SU-DHL-6 (cell line): ENCODE results near the gene PMM2.

Experiments used
- H2AFZ ChIP-seq: fragments of 200-600 bp; sonication (generic); 2 replicates; pipeline ENCODE4 v1.6.1; 2014; ENCODE audit warnings: low read depth, mild to moderate bottlenecking, moderate library complexity, mixed read lengths, antibody characterized with exemption, low read length; ENCODE audit not compliant: severe bottlenecking
- H3F3A ChIP-seq: fragments of 200-600 bp; shearing (Covaris generic); 2 replicates; pipeline ENCODE4 v1.6.0; 2016; ENCODE audit warnings: antibody characterized with exemption, mild to moderate bottlenecking; ENCODE audit not compliant: insufficient read depth
- H3K27ac ChIP-seq: fragments of 200-600 bp; sonication (generic); 2 replicates; pipeline ENCODE4 v1.5.1; 2016; ENCODE audit warnings: low read depth, mild to moderate bottlenecking, low read length, moderate library complexity, mixed read lengths
- H3K27me3 ChIP-seq: fragments of 200-600 bp; sonication (generic), shearing (Covaris generic); 2 replicates; pipeline ENCODE4 v1.6.0; 2014; ENCODE audit warnings: mild to moderate bottlenecking, low read length
- H3K36me3 ChIP-seq: fragments of 200-600 bp; sonication (generic); 2 replicates; pipeline ENCODE4 v1.6.1; 2014; ENCODE audit warnings: mild to moderate bottlenecking, low read length, mixed read lengths
- H3K4me2 ChIP-seq: fragments of 300-600, 200-600 bp; shearing (Covaris generic), sonication (generic); 2 replicates; pipeline ENCODE4 v1.6.0; 2014; ENCODE audit warnings: low read length, low read depth, mild to moderate bottlenecking; ENCODE audit not compliant: poor library complexity, severe bottlenecking
- H3K4me3 ChIP-seq: fragments of 200-600 bp; sonication (generic); 2 replicates; pipeline ENCODE4 v1.5.1; 2014; ENCODE audit warnings: antibody characterized with exemption, low read length, mild to moderate bottlenecking, mixed read lengths; ENCODE audit not compliant: insufficient read depth, poor library complexity, severe bottlenecking
- H3K79me2 ChIP-seq: fragments of 200-600 bp; sonication (generic); 2 replicates; pipeline ENCODE4 v1.6.1; 2014; ENCODE audit warnings: mild to moderate bottlenecking, low read length, moderate library complexity; ENCODE audit not compliant: insufficient read depth
- H3K9ac ChIP-seq: fragments of 200-600 bp; sonication (generic); 2 replicates; pipeline ENCODE4 v1.7.0; 2014; ENCODE audit warnings: mild to moderate bottlenecking, low read length
- H3K9me2 ChIP-seq: fragments of 200-600 bp; sonication (generic); replicated peaks from 2 replicates; pipeline ENCODE4 v1.6.1; 2014; ENCODE audit warnings: low read length; ENCODE audit not compliant: insufficient read depth
- H3K9me3 ChIP-seq: fragments of 200-600 bp; sonication (generic); 2 replicates; pipeline ENCODE4 v1.6.1; 2014; ENCODE audit warnings: low read length, mixed read lengths; ENCODE audit not compliant: insufficient read depth
- H4K20me1 ChIP-seq: fragments of 200-600 bp; sonication (generic); 2 replicates; pipeline ENCODE4 v1.6.1; 2014; ENCODE audit warnings: low read depth, mild to moderate bottlenecking, antibody characterized with exemption, low read length, moderate library complexity, mixed read lengths
- CTCF ChIP-seq: fragments of 200-600 bp; sonication (generic); IDR thresholded peaks from one replicate; pipeline ENCODE4 v1.5.1; 2017; ENCODE audit warnings: antibody characterized with exemption, mild to moderate bottlenecking, low read length, moderate library complexity; ENCODE audit not compliant: insufficient read depth, poor library complexity, severe bottlenecking
- EZH2phosphoT487 ChIP-seq: fragments of 200-600 bp; sonication (generic), shearing (Covaris generic); conservative IDR thresholded peaks from 2 replicates; pipeline ENCODE4 v1.6.1; 2018; ENCODE audit warnings: mild to moderate bottlenecking, antibody characterized with exemption, low read length, moderate library complexity, mixed read lengths

The PMM2 gene

GRCh38 chr16:8767176-8767575, 30.5 kb upstream of the PMM2 start:
- no peak overlapping the region for H3K27ac ChIP-seq
- no peaks in the 10 kb centered on the region for H3K27me3 ChIP-seq
- no peaks in the 10 kb centered on the region for H4K20me1 ChIP-seq
- H3K4me3 ChIP-seq = no peak overlapping the region
- no peaks in the 10 kb centered on the region for H3K9me3 ChIP-seq
- H3K9ac ChIP-seq = no peak overlapping the region
- no peaks in the 10 kb centered on the region for H3K9me2 ChIP-seq
- H2AFZ ChIP-seq = no peak overlapping the region
- H3K79me2 ChIP-seq = no peaks in the 10 kb centered on the region
- no peaks in the 10 kb centered on the region for H3K36me3 ChIP-seq
- no peaks in the 10 kb centered on the region for H3F3A ChIP-seq
- no peak overlapping the region for H3K4me2 ChIP-seq
- TF ChIP-seq CTCF (no peak), EZH2phosphoT487 (no peak)

GRCh38 chr16:8768283-8768682, 29.4 kb upstream of the PMM2 start:
- Histone ChIP-seq H4K20me1 (no peaks in the 10 kb centered on the region), H2AFZ (no peak overlapping the region)

GRCh38 chr16:8768692-8769091, 28.9 kb upstream of the PMM2 start:
- Histone ChIP-seq H3K79me2 (no peaks in the 10 kb centered on the region), H3K4me2 (no peak overlapping the region), H3K4me3 (no peak overlapping the region), H3K27me3 (no peaks in the 10 kb centered on the region), H4K20me1 (no peaks in the 10 kb centered on the region), H3K27ac (no peak overlapping the region), H3K9me2 (no peaks in the 10 kb centered on the region), H3K9me3 (no peaks in the 10 kb centered on the region), H2AFZ (no peak overlapping the region), H3K9ac (no peak overlapping the region), H3F3A (no peaks in the 10 kb centered on the region), H3K36me3 (no peaks in the 10 kb centered on the region)
- TF ChIP-seq CTCF = no peak
- no peak for TF ChIP-seq EZH2phosphoT487

More at GRCh38 chr16:8768283-8768682, 29.4 kb upstream of the PMM2 start:
- Histone ChIP-seq H3F3A (no peaks in the 10 kb centered on the region), H3K9me3 (no peaks in the 10 kb centered on the region), H3K36me3 (no peaks in the 10 kb centered on the region), H3K27ac (no peak overlapping the region), H3K4me2 (no peak overlapping the region), H3K4me3 (no peak overlapping the region), H3K9me2 (no peaks in the 10 kb centered on the region), H3K79me2 (no peaks in the 10 kb centered on the region), H3K27me3 (no peaks in the 10 kb centered on the region), H3K9ac (no peak overlapping the region)
- TF ChIP-seq EZH2phosphoT487 (no peak), CTCF (no peak)
